SK-N-SH (cell line): ENCODE measurements around the gene THSD7B. TPM values are rescaled to one million over a fixed set of nuclear protein-coding genes. Genes with fewer than 3 reads are reported as not detected.

Source experiments
- CTCF ChIA-PET: fragments of 300-600, 350-600 bp; formaldehyde crosslinking; extraction: SDS; loops from one replicate; lab custom pipeline; 2021; lab: Yijun Ruan, JAX
- POLR2A ChIA-PET: fragments of 350-600 bp; sonication (Branson Sonifier 250); formaldehyde crosslinking; extraction: SDS; loops from one replicate; lab custom pipeline; 2020; ENCODE audit warnings: antibody characterized with exemption, inconsistent platforms; lab: Yijun Ruan, JAX
- DNase-seq: peaks from one replicate; pipeline ENCODE4 v3.0.0; 2012
- H2AFZ ChIP-seq: fragments of 200-600 bp; sonication (generic); 2 replicates; pipeline ENCODE4 v1.8.1; 2016; ENCODE audit warnings: antibody characterized with exemption, mild to moderate bottlenecking, low read depth
- H3F3A ChIP-seq: fragments of 200-600 bp; sonication (generic); replicated peaks from 2 replicates; pipeline ENCODE3; 2016; ENCODE audit warnings: antibody characterized with exemption, mild to moderate bottlenecking; ENCODE audit not compliant: insufficient read depth
- H3K27ac ChIP-seq, 2 experiments: fragments of 200-500 bp in 1 of 2; fragments of 200-600 bp in 1 of 2; sonication (Bioruptor generic) in 1 of 2; sonication (generic), shearing (Covaris generic) in 1 of 2; 2 replicates each; pipeline versions ENCODE4 v1.5.1 to v1.6.1; 2014 to 2016; ENCODE audit warnings: low read depth in 2 of 2, inconsistent platforms in 1 of 2, low read length in 1 of 2, mild to moderate bottlenecking in 1 of 2, mixed read lengths in 1 of 2
- H3K27me3 ChIP-seq: fragments of 200-600 bp; sonication (generic), shearing (Covaris generic); 2 replicates; pipeline ENCODE4 v1.6.1; 2016; ENCODE audit warnings: mixed run types; ENCODE audit not compliant: insufficient read depth
- H3K36me3 ChIP-seq, 2 experiments: fragments of 200-500 bp in 1 of 2; fragments of 200-600 bp in 1 of 2; sonication (Bioruptor generic) in 1 of 2; sonication (generic) in 1 of 2; replicated peaks in 1 of 2; 2 replicates each; pipeline versions ENCODE3 to v1.5.1; 2014 to 2016; ENCODE audit warnings: low read length in 1 of 2, mild to moderate bottlenecking in 1 of 2; ENCODE audit not compliant: insufficient read depth in 2 of 2, control insufficient read depth in 1 of 2
- H3K4me1 ChIP-seq, 2 experiments: fragments of 200-500 bp in 1 of 2; fragments of 200-600 bp in 1 of 2; sonication (Bioruptor generic) in 1 of 2; sonication (generic), shearing (Covaris generic) in 1 of 2; 2 replicates each; pipeline versions ENCODE4 v1.5.1 to v1.6.1; 2014 to 2016; ENCODE audit warnings: low read depth in 1 of 2, low read length in 1 of 2, mixed run types in 1 of 2; ENCODE audit not compliant: insufficient read depth in 2 of 2, control insufficient read depth in 1 of 2
- H3K4me2 ChIP-seq: fragments of 200-600 bp; sonication (generic), shearing (Covaris generic); 2 replicates; pipeline ENCODE4 v1.6.1; 2017; ENCODE audit warnings: mixed run types
- H3K4me3 ChIP-seq, 2 experiments: fragments of 200-500 bp in 1 of 2; fragments of 200-600 bp in 1 of 2; sonication (Bioruptor generic) in 1 of 2; sonication (generic), shearing (Covaris generic) in 1 of 2; 2 replicates each; pipeline versions ENCODE4 v1.5.1 to v1.8.1; 2014 to 2016; ENCODE audit warnings: low read depth in 2 of 2, inconsistent platforms in 1 of 2, low read length in 1 of 2, mild to moderate bottlenecking in 1 of 2, mixed read lengths in 1 of 2, moderate library complexity in 1 of 2
- H3K79me2 ChIP-seq: fragments of 200-600 bp; sonication (generic); 2 replicates; pipeline ENCODE4 v1.8.1; 2017; ENCODE audit warnings: mild to moderate bottlenecking; ENCODE audit not compliant: insufficient read depth
- H3K9ac ChIP-seq: fragments of 200-600 bp; sonication (generic); 2 replicates; pipeline ENCODE4 v1.6.1; 2017; ENCODE audit warnings: mixed run types
- H3K9me2 ChIP-seq: fragments of 200-600 bp; sonication (generic); 2 replicates; pipeline ENCODE4 v1.6.1; 2017; ENCODE audit warnings: mixed run types
- H3K9me3 ChIP-seq: fragments of 200-600 bp; sonication (generic); 2 replicates; pipeline ENCODE4 v1.6.1; 2017; ENCODE audit warnings: mixed run types, mild to moderate bottlenecking, moderate library complexity
- H4K20me1 ChIP-seq: fragments of 200-600 bp; sonication (generic); 2 replicates; pipeline ENCODE4 v1.6.1; 2017; ENCODE audit warnings: mild to moderate bottlenecking, mixed run types; ENCODE audit not compliant: insufficient read depth
- CHD2 ChIP-seq: fragments of 150-350 bp; IDR thresholded peaks from 2 replicates; pipeline ENCODE4 v1.6.1; 2018; ENCODE audit warnings: low read length; ENCODE audit not compliant: partially characterized antibody
- FOXM1 ChIP-seq: IDR thresholded peaks from 2 replicates; pipeline ENCODE4 v1.4.0; 2012; ENCODE audit warnings: low read depth, mild to moderate bottlenecking
- GABPA ChIP-seq: IDR thresholded peaks from 2 replicates; pipeline ENCODE4 v1.4.0; 2012; ENCODE audit warnings: low read depth, mild to moderate bottlenecking
- GATA2 ChIP-seq: sonication (generic); formaldehyde crosslinking; IDR thresholded peaks from 2 replicates; pipeline ENCODE4 v1.5.0; 2020; ENCODE audit warnings: mild to moderate bottlenecking, missing genetic modification reagents
- JUND ChIP-seq: IDR thresholded peaks from 2 replicates; pipeline ENCODE4 v1.4.0; 2012
- MXI1 ChIP-seq: IDR thresholded peaks from 2 replicates; pipeline ENCODE4 v1.6.1; 2012; ENCODE audit warnings: mild to moderate bottlenecking, low read depth, low read length, improper control_type of control experiment
- RAD21 ChIP-seq: IDR thresholded peaks from 2 replicates; pipeline ENCODE4 v1.6.1; 2012; ENCODE audit warnings: mild to moderate bottlenecking, low read length
- SMC3 ChIP-seq: IDR thresholded peaks from 2 replicates; pipeline ENCODE4 v1.6.1; 2012; ENCODE audit warnings: low read depth, low read length, improper control_type of control experiment
- TAF1 ChIP-seq: IDR thresholded peaks from 2 replicates; pipeline ENCODE4 v1.6.1; 2012; ENCODE audit warnings: low read depth, mild to moderate bottlenecking, low read length, moderate library complexity, borderline replicate concordance
- TCF12 ChIP-seq: IDR thresholded peaks from 2 replicates; pipeline ENCODE4 v1.4.0; 2012
- USF1 ChIP-seq: IDR thresholded peaks from 2 replicates; pipeline ENCODE4 v1.4.0; 2012; ENCODE audit warnings: low read depth, borderline replicate concordance
- whole genome bisulfite sequencing: methylation state at CpG from one replicate; pipeline ENCODE4 v1.1.6; 2017; ENCODE audit warnings: low lambda C conversion rate; 5-methylcytosine and 5-hydroxymethylcytosine counted together
- polyA plus RNA-seq, 3 experiments: library from polyadenylated mRNA; depleted of rRNA; stranded (reverse); fragments of >200 nt; gene quantifications; 2 replicates each; pipeline ENCODE4 v1.2.3, GENCODE V29; 2012
- TF ChIP-seq, protein P1 (sequence below): fragments of 150-350 bp; IDR thresholded peaks from 2 replicates; pipeline ENCODE4 v1.6.1; 2017; ENCODE audit warnings: antibody characterized with exemption, low read length, low read depth, borderline replicate concordance
- TF ChIP-seq, protein P2 (sequence below): fragments of 200-600 bp; sonication (generic); IDR thresholded peaks from 2 replicates; pipeline ENCODE4 v1.6.1; 2017; ENCODE audit warnings: antibody characterized with exemption, mild to moderate bottlenecking, moderate library complexity
- TF ChIP-seq, protein P3 (sequence below): IDR thresholded peaks from 2 replicates; pipeline ENCODE4 v1.4.0; 2012; ENCODE audit warnings: low read depth
- TF ChIP-seq, protein P4 (sequence below): IDR thresholded peaks from 2 replicates; pipeline ENCODE4; 2012

Gene THSD7B
- polyA plus RNA-seq, 1 of the 3 experiments (the other 2 are of a cell fraction), result not detected

- CTCF ChIA-PET, result interaction anchor here (0.7 kb wide), 1 partner anchor 477 kb away, joined by 3 read pairs; no protein-coding TSS in a partner anchor
- no peak overlapping the region for H3K9ac ChIP-seq
- WGBS, result 25% methylated on average over 7 of the region's 7 CpGs
Observed at GRCh38 chr2:136858656-136859055, 93.3 kb downstream of the THSD7B start.

GRCh38 chr2:136860443-136860958 is 95.2 kb downstream of the THSD7B start:
- Histone ChIP-seq H3K9me3 (no peaks in the 10 kb centered on the region), H3K79me2 (no peaks in the 10 kb centered on the region), H3K9me2 (no peaks in the 10 kb centered on the region), H2AFZ (no peak overlapping the region), H3K4me1 (peaks cover 0 to 8% of the 10 kb centered on the region in 2 experiments; a peak in 2 of 4 replicates), H3K4me2 (no peak overlapping the region), H3K27me3 (no peaks in the 10 kb centered on the region), H3K27ac (no peak overlapping the region), H3F3A (no peaks in the 10 kb centered on the region), H3K36me3 (no peaks in the 10 kb centered on the region), H3K9ac (no peak overlapping the region), H3K4me3 (no peak overlapping the region), H4K20me1 (no peaks in the 10 kb centered on the region)
- no peak for DNase-seq
- ChIA-PET POLR2A (no interaction called here), CTCF (no interaction called here)
- TF ChIP-seq, protein P1, sequence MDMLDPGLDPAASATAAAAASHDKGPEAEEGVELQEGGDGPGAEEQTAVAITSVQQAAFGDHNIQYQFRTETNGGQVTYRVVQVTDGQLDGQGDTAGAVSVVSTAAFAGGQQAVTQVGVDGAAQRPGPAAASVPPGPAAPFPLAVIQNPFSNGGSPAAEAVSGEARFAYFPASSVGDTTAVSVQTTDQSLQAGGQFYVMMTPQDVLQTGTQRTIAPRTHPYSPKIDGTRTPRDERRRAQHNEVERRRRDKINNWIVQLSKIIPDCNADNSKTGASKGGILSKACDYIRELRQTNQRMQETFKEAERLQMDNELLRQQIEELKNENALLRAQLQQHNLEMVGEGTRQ, result no peak
- TF ChIP-seq GATA2 (no peak), USF1 (no peak), TCF12 (no peak), MXI1 (no peak)
- TF ChIP-seq, protein P2, sequence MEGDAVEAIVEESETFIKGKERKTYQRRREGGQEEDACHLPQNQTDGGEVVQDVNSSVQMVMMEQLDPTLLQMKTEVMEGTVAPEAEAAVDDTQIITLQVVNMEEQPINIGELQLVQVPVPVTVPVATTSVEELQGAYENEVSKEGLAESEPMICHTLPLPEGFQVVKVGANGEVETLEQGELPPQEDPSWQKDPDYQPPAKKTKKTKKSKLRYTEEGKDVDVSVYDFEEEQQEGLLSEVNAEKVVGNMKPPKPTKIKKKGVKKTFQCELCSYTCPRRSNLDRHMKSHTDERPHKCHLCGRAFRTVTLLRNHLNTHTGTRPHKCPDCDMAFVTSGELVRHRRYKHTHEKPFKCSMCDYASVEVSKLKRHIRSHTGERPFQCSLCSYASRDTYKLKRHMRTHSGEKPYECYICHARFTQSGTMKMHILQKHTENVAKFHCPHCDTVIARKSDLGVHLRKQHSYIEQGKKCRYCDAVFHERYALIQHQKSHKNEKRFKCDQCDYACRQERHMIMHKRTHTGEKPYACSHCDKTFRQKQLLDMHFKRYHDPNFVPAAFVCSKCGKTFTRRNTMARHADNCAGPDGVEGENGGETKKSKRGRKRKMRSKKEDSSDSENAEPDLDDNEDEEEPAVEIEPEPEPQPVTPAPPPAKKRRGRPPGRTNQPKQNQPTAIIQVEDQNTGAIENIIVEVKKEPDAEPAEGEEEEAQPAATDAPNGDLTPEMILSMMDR, result no peak
- TF ChIP-seq, protein P3, sequence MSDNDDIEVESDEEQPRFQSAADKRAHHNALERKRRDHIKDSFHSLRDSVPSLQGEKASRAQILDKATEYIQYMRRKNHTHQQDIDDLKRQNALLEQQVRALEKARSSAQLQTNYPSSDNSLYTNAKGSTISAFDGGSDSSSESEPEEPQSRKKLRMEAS, result no peak
- 18% methylated on average over 2 of the region's 2 CpGs for WGBS

More at GRCh38 chr2:136858656-136859055, 93.3 kb downstream of the THSD7B start:
- Histone ChIP-seq H3F3A (no peaks in the 10 kb centered on the region), H2AFZ (no peak overlapping the region), H3K9me2 (no peaks in the 10 kb centered on the region), H4K20me1 (no peaks in the 10 kb centered on the region), H3K79me2 (no peaks in the 10 kb centered on the region), H3K4me3 (no peak overlapping the region), H3K4me2 (no peak overlapping the region), H3K4me1 (peaks cover 0 to 8% of the 10 kb centered on the region in 2 experiments; a peak in 2 of 4 replicates), H3K9me3 (no peaks in the 10 kb centered on the region), H3K27me3 (no peaks in the 10 kb centered on the region), H3K27ac (peak overlapping the region in 1 of 2 experiments; percentile 55; a peak in 1 of 4 replicates), H3K36me3 (no peaks in the 10 kb centered on the region)
- no peak for TF ChIP-seq CHD2
- TF ChIP-seq GATA2, result no peak
- TF ChIP-seq TCF12, result no peak
- TF ChIP-seq TAF1, result no peak
- no peak for TF ChIP-seq MXI1
- no peak for TF ChIP-seq JUND
- TF ChIP-seq, protein P4, sequence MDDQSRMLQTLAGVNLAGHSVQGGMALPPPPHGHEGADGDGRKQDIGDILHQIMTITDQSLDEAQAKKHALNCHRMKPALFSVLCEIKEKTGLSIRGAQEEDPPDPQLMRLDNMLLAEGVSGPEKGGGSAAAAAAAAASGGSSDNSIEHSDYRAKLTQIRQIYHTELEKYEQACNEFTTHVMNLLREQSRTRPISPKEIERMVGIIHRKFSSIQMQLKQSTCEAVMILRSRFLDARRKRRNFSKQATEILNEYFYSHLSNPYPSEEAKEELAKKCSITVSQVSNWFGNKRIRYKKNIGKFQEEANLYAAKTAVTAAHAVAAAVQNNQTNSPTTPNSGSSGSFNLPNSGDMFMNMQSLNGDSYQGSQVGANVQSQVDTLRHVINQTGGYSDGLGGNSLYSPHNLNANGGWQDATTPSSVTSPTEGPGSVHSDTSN, result no peak
- no peak for TF ChIP-seq SMC3
- TF ChIP-seq RAD21, result no peak
- no peak for TF ChIP-seq GABPA
- TF ChIP-seq FOXM1, result no peak
- TF ChIP-seq, protein P3, result no peak
- DNase-seq, result no peak
- POLR2A ChIA-PET, result no interaction called here
